HG03064 (cell line): Measurements from ENCODE around the gene CYTH3.
"Not testable (repeated sequence)": the region's sequence is repeated elsewhere in the genome, so short reads cannot be mapped to it uniquely, and the experiment has no call there.

Experiments used
- ATAC-seq: cut with Tn5 transposase; IDR thresholded peaks from one replicate; pipeline ENCODE4 v1.9.1; 2021; ENCODE audit warnings: low read depth; ENCODE audit not compliant: unreplicated experiment

Gene CYTH3

GRCh38 chr7:6200971-6201370 is 71.5 kb downstream of the CYTH3 start:
- no peak for ATAC-seq

- ATAC-seq, result no peak
These were observed 73.5 kb downstream of the CYTH3 start for GRCh38 chr7:6198689-6199595.

- ATAC-seq, result no peak
These were observed 74.4 kb downstream of the CYTH3 start for GRCh38 chr7:6197801-6198551.

DNA sequence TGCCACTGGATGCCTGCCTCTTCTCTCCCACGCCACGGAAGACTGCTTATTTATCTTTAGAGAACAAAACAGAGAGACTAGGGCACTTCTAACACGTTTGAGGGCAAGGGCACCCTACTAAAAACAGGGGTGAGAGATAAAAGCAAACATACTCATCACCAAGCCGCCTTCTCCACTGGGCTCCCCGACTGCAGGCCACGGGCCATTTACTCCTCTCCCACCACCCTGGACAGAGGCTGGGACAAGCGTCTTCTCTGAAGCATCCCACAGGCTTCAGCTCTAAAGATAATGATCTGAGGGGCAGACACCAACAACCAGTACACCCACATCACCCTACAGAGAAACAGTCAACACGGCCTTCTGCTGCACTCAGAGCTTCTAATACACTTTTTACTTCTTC is 78.7 kb downstream of the CYTH3 start:
- no peak for ATAC-seq

GRCh38 chr7:6190563-6190962 is 81.9 kb downstream of the CYTH3 start:
- not testable (repeated sequence) for ATAC-seq

DNA sequence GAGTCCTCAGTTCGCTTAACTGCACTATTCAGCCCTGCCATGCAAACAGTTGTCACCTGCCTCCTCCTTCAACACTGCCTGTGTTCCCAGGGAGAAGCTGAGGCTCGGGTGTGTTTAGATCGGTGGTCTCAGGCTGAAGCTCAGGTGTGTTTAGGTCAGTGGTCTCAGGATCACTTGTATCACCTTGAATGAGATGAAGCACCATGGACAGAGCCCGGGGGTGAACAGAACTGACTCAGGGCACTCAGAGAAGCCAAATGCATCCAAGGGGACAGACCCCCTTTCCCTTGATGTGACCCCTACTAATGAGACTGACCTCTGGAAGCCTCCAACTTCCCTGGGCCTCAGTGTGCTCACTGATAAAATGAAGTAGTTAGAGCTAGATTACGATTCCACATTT is 84.0 kb downstream of the CYTH3 start:
- no peak for ATAC-seq

DNA sequence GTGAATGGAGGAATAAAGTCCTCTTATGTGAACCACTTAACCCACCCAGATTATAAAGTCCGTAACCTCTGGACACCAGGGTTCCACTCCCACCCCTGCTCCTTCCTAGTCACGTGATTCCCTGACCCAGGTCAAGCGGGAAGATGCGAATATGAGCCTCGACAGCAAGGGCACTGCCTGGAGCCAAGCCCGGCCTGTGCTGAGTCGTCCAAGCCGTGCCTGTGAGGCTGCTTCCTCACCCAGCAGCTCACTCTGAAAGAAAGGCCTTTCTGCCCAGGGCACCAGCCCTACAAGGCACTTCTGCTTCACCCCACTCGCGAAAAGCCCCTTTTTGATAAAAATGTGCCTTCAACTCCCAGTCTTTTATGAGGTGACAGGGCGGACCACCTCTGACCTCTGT is 85.8 kb downstream of the CYTH3 start:
- no peak for ATAC-seq

- ATAC-seq, result no peak
These were observed 89.4 kb downstream of the CYTH3 start for GRCh38 chr7:6182993-6183392.

- no peak for ATAC-seq
These were observed 91.3 kb downstream of the CYTH3 start for GRCh38 chr7:6181136-6181535.

- no peak for ATAC-seq
These were observed 92.1 kb downstream of the CYTH3 start for GRCh38 chr7:6180344-6180725.

- ATAC-seq, result no peak
These were observed 92.6 kb downstream of the CYTH3 start for GRCh38 chr7:6179620-6180343.

- ATAC-seq, result no peak
These were observed 94.0 kb downstream of the CYTH3 start for GRCh38 chr7:6178298-6179029.

DNA sequence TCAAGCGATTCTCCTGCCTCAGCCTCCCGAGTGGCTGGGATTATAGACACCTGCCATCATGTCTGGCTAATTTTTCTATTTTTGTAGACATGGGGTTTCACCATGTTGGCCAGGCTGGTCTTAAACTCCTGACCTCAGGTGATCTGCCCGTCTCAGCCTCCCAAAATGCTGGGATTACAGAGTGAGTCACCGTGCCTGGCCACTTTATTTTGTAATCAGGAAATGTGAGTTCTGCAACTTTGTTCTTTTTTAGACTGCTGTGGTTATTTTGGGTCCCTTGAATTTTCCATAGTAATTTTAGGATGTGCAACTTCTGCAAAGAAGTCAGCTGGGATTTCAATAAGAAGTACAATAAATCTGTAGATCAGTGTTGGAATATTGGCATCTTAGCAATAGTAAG is 96.8 kb downstream of the CYTH3 start:
- no peak for ATAC-seq

DNA sequence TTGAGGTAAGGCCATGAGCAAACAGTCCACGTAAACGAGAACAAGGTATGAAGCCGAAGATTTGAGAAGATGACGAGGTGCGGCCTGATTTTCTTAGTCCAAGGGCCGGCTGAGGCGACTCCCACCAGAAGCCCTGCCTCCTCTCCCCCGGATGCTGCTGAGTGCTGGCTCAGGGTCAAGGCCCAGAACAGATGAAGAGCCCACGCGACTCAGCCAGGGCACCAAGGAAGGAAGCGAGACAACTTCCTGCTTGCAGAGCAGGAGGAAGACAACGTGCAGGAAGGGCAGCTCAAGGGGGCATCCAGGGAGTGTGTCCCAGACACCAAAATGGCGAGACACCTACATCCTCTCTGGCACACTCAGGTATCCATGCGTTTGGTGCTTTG is 99.5 kb downstream of the CYTH3 start:
- ATAC-seq, result no peak

- ATAC-seq, result no peak
These were observed 100.1 kb downstream of the CYTH3 start for GRCh38 chr7:6172224-6172909.

- ATAC-seq, result no peak
These were observed 100.7 kb downstream of the CYTH3 start for GRCh38 chr7:6171532-6172223.

GRCh38 chr7:6170571-6171531 is 101.6 kb downstream of the CYTH3 start:
- ATAC-seq, result no peak

- no peak for ATAC-seq
These were observed 102.5 kb downstream of the CYTH3 start for GRCh38 chr7:6169805-6170520.
